Activated T-cell treated with anti-CD3 and anti-CD28 coated beads, Interleukin-2, amount 50 U/mL, for 4 hours (primary cell): ENCODE data around the gene PSMA5. TPM values are rescaled to one million over a fixed set of nuclear protein-coding genes. Genes with fewer than 3 reads are reported as not detected.
A peak's percentile ranks its signal among the peaks of the same experiment; 100 is the strongest.
"Not testable (repeated sequence)": the region's sequence is repeated elsewhere in the genome, so short reads cannot be mapped to it uniquely, and the experiment has no call there.

Experiments used
- ATAC-seq, 2 donors: fragments of 200-7000 bp; cut with Tn5 transposase; one replicate each; pipeline ENCODE4 v1.10.0; 2021
- DNase-seq: peaks from one replicate; pipeline ENCODE4 v3.0.0-alpha.2; 2020
- H3K27me3 Mint-ChIP-seq: one replicate; pipeline ENCODE4 v1.8.0; 2021; ENCODE audit warnings: low read depth, mixed read lengths
- H3K36me3 Mint-ChIP-seq: one replicate; pipeline ENCODE4 v1.8.0; 2022; ENCODE audit warnings: mixed read lengths; ENCODE audit not compliant: insufficient read depth
- H3K4me1 Mint-ChIP-seq: one replicate; pipeline ENCODE4 v1.8.0; 2021; ENCODE audit warnings: low read depth, mixed read lengths
- H3K4me3 Mint-ChIP-seq: one replicate; pipeline ENCODE4 v1.8.0; 2021; ENCODE audit warnings: mild to moderate bottlenecking, moderate library complexity, mixed read lengths
- H3K9me3 Mint-ChIP-seq: one replicate; pipeline ENCODE4 v1.8.0; 2021; ENCODE audit warnings: mixed read lengths
- total RNA-seq, 3 donors: library from RNA; stranded (reverse); gene quantifications; one replicate each; pipeline ENCODE4 v1.2.1, GENCODE V29; 2021

Gene PSMA5
- 100 to 1,000 TPM; 298 to 351 (median 300) TPM for total RNA-seq

GRCh38 chr1:109426281-109427170 lies at the start of gene PSMA5:
TSS of gene PSMA5 (minus strand) at chr1:109426448. CDS start at chr1:109426330, 118 bp downstream.
- Mint-ChIP-seq H3K4me1 (peaks cover 39% of the 10 kb centered on the region), H3K4me3 (peak within 1 kb of the TSS; percentile 94), H3K27me3 (no peaks in the 10 kb centered on the region), H3K36me3 (peaks cover 14% of the 10 kb centered on the region), H3K9me3 (no peaks in the 10 kb centered on the region)
- DNase-seq (peak; percentile 91), ATAC-seq (peak; percentile 95 to 97)

GRCh38 chr1:109475261-109475660 lies 49.0 kb upstream of the PSMA5 start:
- ATAC-seq (no peak), DNase-seq (no peak)
- H3K4me3 Mint-ChIP-seq, result no peak overlapping the region
- H3K27me3 Mint-ChIP-seq, result peaks cover 40% of the 10 kb centered on the region
- H3K4me1 Mint-ChIP-seq, result no peaks in the 10 kb centered on the region
- H3K9me3 Mint-ChIP-seq, result no peaks in the 10 kb centered on the region
- no peaks in the 10 kb centered on the region for H3K36me3 Mint-ChIP-seq

- no peak for DNase-seq
- Mint-ChIP-seq H3K9me3 (no peaks in the 10 kb centered on the region), H3K4me3 (no peak overlapping the region), H3K4me1 (no peaks in the 10 kb centered on the region), H3K27me3 (peaks cover 41% of the 10 kb centered on the region), H3K36me3 (no peaks in the 10 kb centered on the region)
- ATAC-seq, result no peak
Observed at GRCh38 chr1:109474697-109475096, 48.4 kb upstream of the PSMA5 start.

- peaks cover 46% of the 10 kb centered on the region for H3K27me3 Mint-ChIP-seq
Observed at GRCh38 chr1:109473284-109474057, 47.2 kb upstream of the PSMA5 start.

GRCh38 chr1:109472779-109473178 lies 46.5 kb upstream of the PSMA5 start:
- H3K36me3 Mint-ChIP-seq, result no peaks in the 10 kb centered on the region
- no peak overlapping the region for H3K4me3 Mint-ChIP-seq
- H3K4me1 Mint-ChIP-seq, result no peaks in the 10 kb centered on the region
- H3K27me3 Mint-ChIP-seq, result peaks cover 52% of the 10 kb centered on the region
- H3K9me3 Mint-ChIP-seq, result no peaks in the 10 kb centered on the region
- DNase-seq (no peak), ATAC-seq (no peak)

More at GRCh38 chr1:109473284-109474057, 47.2 kb upstream of the PSMA5 start:
- not testable (repeated sequence) for H3K4me1 Mint-ChIP-seq, H3K4me3 Mint-ChIP-seq, H3K36me3 Mint-ChIP-seq, H3K9me3 Mint-ChIP-seq, ATAC-seq, DNase-seq

- ATAC-seq, result no peak
- Mint-ChIP-seq H3K27me3 (peaks cover 60% of the 10 kb centered on the region), H3K9me3 (no peaks in the 10 kb centered on the region), H3K4me1 (peaks cover 6% of the 10 kb centered on the region), H3K36me3 (no peaks in the 10 kb centered on the region), H3K4me3 (no peak overlapping the region)
- no peak for DNase-seq
Observed at GRCh38 chr1:109470245-109470644, 44.0 kb upstream of the PSMA5 start.

- ATAC-seq (no peak), DNase-seq (no peak)
- H3K36me3 Mint-ChIP-seq, result no peaks in the 10 kb centered on the region
- H3K9me3 Mint-ChIP-seq, result no peaks in the 10 kb centered on the region
- peaks cover 64% of the 10 kb centered on the region for H3K27me3 Mint-ChIP-seq
- H3K4me3 Mint-ChIP-seq, result no peak overlapping the region
- peaks cover 6% of the 10 kb centered on the region for H3K4me1 Mint-ChIP-seq
Observed at GRCh38 chr1:109468903-109469302, 42.7 kb upstream of the PSMA5 start.

GRCh38 chr1:109468061-109468460 lies 41.8 kb upstream of the PSMA5 start:
- Mint-ChIP-seq H3K36me3 (no peaks in the 10 kb centered on the region), H3K27me3 (peaks cover 62% of the 10 kb centered on the region)

GRCh38 chr1:109467301-109467777 lies 41.1 kb upstream of the PSMA5 start:
- peak overlapping the region; percentile 19 for H3K4me3 Mint-ChIP-seq
- ATAC-seq, result peak in 1 of 2 donors; percentile 9
- no peaks in the 10 kb centered on the region for H3K36me3 Mint-ChIP-seq
- H3K4me1 Mint-ChIP-seq, result peaks cover 6% of the 10 kb centered on the region
- H3K9me3 Mint-ChIP-seq, result no peaks in the 10 kb centered on the region
- H3K27me3 Mint-ChIP-seq, result peaks cover 64% of the 10 kb centered on the region
- DNase-seq, result no peak

More at GRCh38 chr1:109468061-109468460, 41.8 kb upstream of the PSMA5 start:
- ATAC-seq (no peak), DNase-seq (no peak)
- H3K4me3 Mint-ChIP-seq, result no peak overlapping the region
- no peaks in the 10 kb centered on the region for H3K9me3 Mint-ChIP-seq
- peaks cover 6% of the 10 kb centered on the region for H3K4me1 Mint-ChIP-seq

GRCh38 chr1:109466452-109467300 lies 40.4 kb upstream of the PSMA5 start, which contains the start of gene SYPL2:
TSS of gene SYPL2 (plus strand) at chr1:109466546. CDS start at chr1:109466844, 298 bp downstream.
- ATAC-seq (peak; percentile 68 to 75), DNase-seq (no peak)
- no peaks in the 10 kb centered on the region for H3K36me3 Mint-ChIP-seq
- peak within 1 kb of the TSS; percentile 64 for H3K4me3 Mint-ChIP-seq
- no peaks in the 10 kb centered on the region for H3K9me3 Mint-ChIP-seq
- H3K4me1 Mint-ChIP-seq, result peaks cover 6% of the 10 kb centered on the region
- H3K27me3 Mint-ChIP-seq, result peaks cover 69% of the 10 kb centered on the region

- no peaks in the 10 kb centered on the region for H3K36me3 Mint-ChIP-seq
- DNase-seq (no peak), ATAC-seq (no peak)
- H3K9me3 Mint-ChIP-seq, result no peaks in the 10 kb centered on the region
- H3K4me1 Mint-ChIP-seq, result peaks cover 6% of the 10 kb centered on the region
- H3K27me3 Mint-ChIP-seq, result peaks cover 71% of the 10 kb centered on the region
- H3K4me3 Mint-ChIP-seq, result peak overlapping the region; percentile 64
Observed at GRCh38 chr1:109466125-109466451, 39.8 kb upstream of the PSMA5 start.

GRCh38 chr1:109457819-109458218 lies 31.6 kb upstream of the PSMA5 start:
- peaks cover 38% of the 10 kb centered on the region for H3K27me3 Mint-ChIP-seq
- DNase-seq, result no peak
- H3K36me3 Mint-ChIP-seq, result peaks cover 2% of the 10 kb centered on the region
- ATAC-seq, result no peak
- no peaks in the 10 kb centered on the region for H3K4me1 Mint-ChIP-seq
- peaks cover 19% of the 10 kb centered on the region for H3K9me3 Mint-ChIP-seq
- no peak overlapping the region for H3K4me3 Mint-ChIP-seq

GRCh38 chr1:109454497-109455133 lies 28.4 kb upstream of the PSMA5 start:
- ATAC-seq, result no peak
- H3K27me3 Mint-ChIP-seq, result peaks cover 33% of the 10 kb centered on the region

More at GRCh38 chr1:109454497-109455133, 28.4 kb upstream of the PSMA5 start:
- no peaks in the 10 kb centered on the region for H3K4me1 Mint-ChIP-seq
- DNase-seq, result no peak
- peaks cover 2% of the 10 kb centered on the region for H3K36me3 Mint-ChIP-seq
- peaks cover 19% of the 10 kb centered on the region for H3K9me3 Mint-ChIP-seq
- H3K4me3 Mint-ChIP-seq, result no peak overlapping the region
